A549 (cell line): ENCODE measurements around the gene SERTAD2. TPM values are rescaled to one million over a fixed set of nuclear protein-coding genes. Genes with fewer than 3 reads are reported as not detected.

Experiments
- ATAC-seq, 2 experiments: fragments of 200-7000 bp in 1 of 2; fragments of >200 bp in 1 of 2; cut with Nextera tagmentation in 1 of 2; cut with Tn5 transposase in 1 of 2; 3 replicates each; pipeline versions ENCODE4 v1.8.0 to v1.9.1; 2018 to 2020; ENCODE audit warnings: mild to moderate bottlenecking in 1 of 2, moderate library complexity in 1 of 2
- CTCF ChIA-PET: fragments of 300-600 bp; sonication (Branson Sonifier 250); formaldehyde crosslinking; extraction: SDS; loops from one replicate; lab custom pipeline; 2021; ENCODE audit warnings: antibody characterized with exemption, inconsistent platforms; lab: Yijun Ruan, JAX
- POLR2A ChIA-PET: fragments of 350-600 bp; formaldehyde crosslinking; extraction: SDS; loops from one replicate; lab custom pipeline; 2021; ENCODE audit warnings: antibody characterized with exemption, inconsistent platforms; lab: Yijun Ruan, JAX
- DNase-seq, 2 experiments: peaks; one replicate each; pipeline versions ENCODE4 v3.0.0 to v3.0.0-alpha.2; 2011 to 2016; ENCODE audit warnings: low read depth in 1 of 2, low spot score in 1 of 2
- FAIRE-seq: peaks from 2 replicates; lab custom pipeline; 2011; peaks lifted over from hg19 to GRCh38; lab: Jason Lieb, UNC
- H3K27ac ChIP-seq, 2 experiments: fragments of >200 bp; sonication (Bioruptor Twin); formaldehyde crosslinking; 3 replicates each; pipeline ENCODE4 v1.5.1; 2016 to 2017
- H3K4me1 ChIP-seq: fragments of >200 bp; sonication (Bioruptor Twin); formaldehyde crosslinking; 3 replicates; pipeline ENCODE4 v1.6.1; 2016
- H3K4me2 ChIP-seq: fragments of >200 bp; sonication (Bioruptor Twin); formaldehyde crosslinking; 3 replicates; pipeline ENCODE4 v1.6.1; 2016
- H3K4me3 ChIP-seq: fragments of >200 bp; sonication (Bioruptor Twin); formaldehyde crosslinking; 3 replicates; pipeline ENCODE4 v1.5.1; 2016
- H3K9me3 ChIP-seq: fragments of >200 bp; sonication (Bioruptor Twin); formaldehyde crosslinking; 3 replicates; pipeline ENCODE4 v1.6.1; 2016
- ATOH8 ChIP-seq: fragments of 250-450 bp; sonication (Bioruptor Pico); IDR thresholded peaks from 2 replicates; pipeline ENCODE4 v1.5.0; 2020; ENCODE audit warnings: low read depth, mild to moderate bottlenecking, moderate library complexity
- BCL3 ChIP-seq: fragments of >200 bp; sonication (Bioruptor Twin); formaldehyde crosslinking; IDR thresholded peaks from 3 replicates; pipeline ENCODE4 v1.6.1; 2016
- BHLHE40 ChIP-seq: IDR thresholded peaks from 2 replicates; pipeline ENCODE4 v1.6.1; 2012; ENCODE audit warnings: low read depth, low read length, inconsistent platforms
- CHD2 ChIP-seq: fragments of 150-350 bp; IDR thresholded peaks from 2 replicates; pipeline ENCODE4 v1.6.1; 2014; ENCODE audit warnings: low read length; ENCODE audit not compliant: partially characterized antibody
- HMGXB4 ChIP-seq: fragments of 250-450 bp; sonication (Bioruptor Pico); IDR thresholded peaks from 2 replicates; pipeline ENCODE4 v1.5.0; 2021; ENCODE audit warnings: mild to moderate bottlenecking, moderate library complexity, borderline replicate concordance
- HOXB13 ChIP-seq: fragments of 250-450 bp; sonication (Bioruptor Pico); IDR thresholded peaks from 2 replicates; pipeline ENCODE4 v1.5.0; 2020; ENCODE audit warnings: low read depth, mild to moderate bottlenecking, moderate library complexity
- MYC ChIP-seq: IDR thresholded peaks from 2 replicates; pipeline ENCODE4 v1.6.1; 2012; ENCODE audit warnings: mild to moderate bottlenecking, inconsistent platforms, low read length, improper control_type of control experiment, borderline replicate concordance
- NFE2L2 ChIP-seq: fragments of 150-350 bp; conservative IDR thresholded peaks from 2 replicates; pipeline ENCODE4 v1.6.1; 2014; ENCODE audit warnings: low read length
- NPAS2 ChIP-seq: fragments of 250-450 bp; sonication (Bioruptor Pico); IDR thresholded peaks from 2 replicates; pipeline ENCODE4 v1.8.0; 2022; ENCODE audit warnings: mild to moderate bottlenecking, moderate library complexity, borderline replicate concordance
- POLR2AphosphoS2 ChIP-seq: conservative IDR thresholded peaks from 2 replicates; pipeline ENCODE4 v1.6.1; 2012; ENCODE audit warnings: low read length, improper control_type of control experiment, inconsistent platforms
- REST ChIP-seq: fragments of 200-600 bp; sonication (generic); IDR thresholded peaks from 2 replicates; pipeline ENCODE4 v1.6.1; 2016; ENCODE audit warnings: antibody characterized with exemption, mild to moderate bottlenecking, moderate library complexity
- RNF2 ChIP-seq: fragments of 200-600 bp; sonication (generic); IDR thresholded peaks from 2 replicates; pipeline ENCODE4 v1.6.1; 2016; ENCODE audit warnings: low read depth, mild to moderate bottlenecking, antibody characterized with exemption, moderate library complexity, borderline replicate concordance
- SMC3 ChIP-seq: fragments of >200 bp; sonication (Bioruptor Twin); formaldehyde crosslinking; IDR thresholded peaks from 3 replicates; pipeline ENCODE4 v1.6.1; 2018; ENCODE audit warnings: inconsistent platforms
- SREBF2 ChIP-seq: fragments of 450-650 bp; IDR thresholded peaks from 2 replicates; pipeline ENCODE4 v1.6.1; 2014; ENCODE audit warnings: mild to moderate bottlenecking, moderate library complexity
- TFCP2L1 ChIP-seq: fragments of 250-450 bp; sonication (Bioruptor Pico); IDR thresholded peaks from 2 replicates; pipeline ENCODE4 v1.5.0; 2021; ENCODE audit warnings: mild to moderate bottlenecking
- USF2 ChIP-seq: fragments of 450-650 bp; IDR thresholded peaks from 2 replicates; pipeline ENCODE4 v1.6.1; 2014; ENCODE audit warnings: antibody characterized with exemption
- ZC3H11A ChIP-seq: fragments of 450-650 bp; IDR thresholded peaks from 2 replicates; pipeline ENCODE4 v1.6.1; 2014; ENCODE audit warnings: antibody characterized with exemption, mild to moderate bottlenecking
- WGBS: methylation state at CpG from one replicate; pipeline ENCODE4 v1.1.6; 2017; ENCODE audit errors: missing lambda C conversion rate; 5-methylcytosine and 5-hydroxymethylcytosine counted together
- polyA plus RNA-seq, 4 experiments: library from polyadenylated mRNA; depleted of rRNA in 3 of 4; stranded (reverse); fragments of >200 nt; fragmentation: RNase III in 1 of 4; extraction: RNeasy Plus Mini Kit Qiagen cat#74134 plus additional on column Dnase treatment in 1 of 4; gene quantifications; 2 replicates in 3 of 4; 3 replicates in 1 of 4; pipeline ENCODE4 v1.2.3, GENCODE V29; 2011 to 2017

Gene SERTAD2
- polyA plus RNA-seq, 2 of the 4 experiments (the other 2 are of a cell fraction) = 11.8 TPM

GRCh38 chr2:64613276-64613675 is 40.4 kb downstream of the SERTAD2 start (continued):
- no peak for TF ChIP-seq REST
- no peak for TF ChIP-seq MYC
- no peak for TF ChIP-seq HMGXB4 (CRISPR knock-in tag)
- TF ChIP-seq NFE2L2 = no peak
- TF ChIP-seq CHD2 = no peak
- no peak for TF ChIP-seq USF2
- TF ChIP-seq, all 56 proteins: peak for 0

GRCh38 chr2:64612575-64613195 is 41.0 kb downstream of the SERTAD2 start:
- Histone ChIP-seq H3K4me1 (0 out of 3 replicates have a peak, but pooled peaks cover 4% of the 10 kb centered on the region), H3K4me3 (no peak overlapping the region), H3K27ac (no peak overlapping the region), H3K4me2 (no peak overlapping the region), H3K9me3 (no peaks in the 10 kb centered on the region)
- FAIRE-seq (no peak), DNase-seq (no peak), ATAC-seq (no peak)
- ChIA-PET POLR2A (no interaction called here), CTCF (interaction anchor here (0.7 to 1.9 kb wide), 7 partner anchors 11 to 34 kb away, joined by 3 to 5 read pairs (median 3); no protein-coding TSS in a partner anchor)
- WGBS = 40% methylated on average over 5 of the region's 5 CpGs
- TF ChIP-seq POLR2AphosphoS2 = no peak
- TF ChIP-seq BCL3 = no peak
- no peak for TF ChIP-seq SREBF2
- no peak for TF ChIP-seq HOXB13 (CRISPR knock-in tag)
- TF ChIP-seq RNF2 = no peak
- no peak for TF ChIP-seq ZC3H11A
- TF ChIP-seq NPAS2 = no peak
- TF ChIP-seq BHLHE40 = no peak
- no peak for TF ChIP-seq TFCP2L1 (CRISPR knock-in tag)
- no peak for TF ChIP-seq ATOH8
- TF ChIP-seq SMC3 = no peak
